Thoracic aorta (tissue), 2 donors: ENCODE measurements around the gene MRE11. TPM values are rescaled to one million over a fixed set of nuclear protein-coding genes. Genes with fewer than 3 reads are reported as not detected.

ENCODE experiments used
- ATAC-seq: fragments of 150-250 bp; one replicate; pipeline ENCODE4 v1.8.0; 2017; ENCODE audit warnings: low read depth; ENCODE audit not compliant: insufficient number of reproducible peaks, low FRiP score
- DNase-seq: peaks from one replicate; pipeline ENCODE4 v3.0.0-alpha.2; 2020; ENCODE audit warnings: low spot score
- H3K27ac ChIP-seq, 2 donors: fragments of 200-600 bp; sonication (generic); 1 replicate in 1 of 2; 2 replicates in 1 of 2; pipeline ENCODE4 v1.5.1; 2016; ENCODE audit warnings: mild to moderate bottlenecking in 2 of 2, moderate library complexity in 2 of 2
- H3K27me3 ChIP-seq: fragments of 200-600 bp; sonication (generic); replicated peaks from 2 replicates; pipeline ENCODE4 v1.6.0; 2016; ENCODE audit warnings: mild to moderate bottlenecking; ENCODE audit not compliant: insufficient read depth
- H3K36me3 ChIP-seq: fragments of 200-600 bp; sonication (generic); one replicate; pipeline ENCODE4 v1.5.1; 2016
- H3K4me1 ChIP-seq, 2 donors: fragments of 200-600 bp; sonication (generic); 1 replicate in 1 of 2; 2 replicates in 1 of 2; pipeline versions ENCODE4 v1.5.1 to v1.6.0; 2016; ENCODE audit warnings: low read depth in 2 of 2, mild to moderate bottlenecking in 1 of 2; ENCODE audit not compliant: control insufficient read depth in 1 of 2
- H3K4me3 ChIP-seq: fragments of 200-600 bp; sonication (generic); 2 replicates; pipeline ENCODE4 v1.5.1; 2016; ENCODE audit warnings: mild to moderate bottlenecking
- H3K9me3 ChIP-seq: fragments of 200-600 bp; sonication (generic); 2 replicates; pipeline ENCODE4 v1.5.1; 2016
- total RNA-seq, 2 donors: library from RNA; depleted of rRNA; stranded (reverse); fragments of >200 nt; gene quantifications; one replicate each; pipeline versions ENCODE4 v1.1.0 to v1.2.3, GENCODE V29; 2016
- TF ChIP-seq, protein P1 (sequence below): fragments of 200-600 bp; sonication (generic); IDR thresholded peaks from one replicate; pipeline ENCODE4 v1.5.1; 2019; ENCODE audit warnings: antibody characterized with exemption

MRE11 gene
- total RNA-seq, 2 donors from 2014 or later: 7.9 to 12.6 TPM

DNA sequence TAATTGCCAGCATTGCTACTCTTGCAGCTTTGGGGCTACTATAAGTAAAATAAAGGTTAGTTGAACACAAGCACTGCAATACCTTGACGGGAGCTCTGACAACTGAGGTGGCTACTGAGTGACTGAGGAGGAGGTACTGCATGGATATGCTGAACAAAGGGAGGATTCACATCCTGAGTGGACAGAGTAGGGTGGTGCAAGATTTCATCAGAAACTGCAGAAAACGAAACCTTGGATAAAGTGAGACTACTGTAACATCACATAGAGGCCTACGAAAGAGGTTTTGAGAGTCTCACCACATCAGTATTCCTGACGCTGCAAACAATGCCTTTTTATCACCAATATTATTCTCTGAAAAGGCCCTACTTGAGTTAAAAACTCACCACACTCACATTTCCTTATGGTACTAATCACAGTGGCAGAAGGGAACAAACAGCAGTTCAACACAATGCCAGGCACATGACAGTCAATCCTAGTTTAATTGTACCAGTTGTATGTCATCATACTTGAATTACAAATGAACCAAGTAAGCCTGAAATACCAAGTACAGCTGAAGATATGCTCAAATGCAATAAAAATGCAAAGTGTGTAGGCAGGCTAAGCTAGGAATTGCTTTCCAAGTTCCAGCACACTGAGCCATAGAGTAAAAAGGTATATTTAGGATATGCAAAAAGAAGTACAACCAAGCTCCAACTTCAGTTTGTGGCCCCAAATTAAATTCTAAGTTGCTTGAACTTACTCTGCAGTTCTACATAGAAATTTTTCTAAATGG is 88.4 kb downstream of the MRE11 start:
- no peaks in the 10 kb centered on the region for H3K9me3 ChIP-seq
- ATAC-seq (no peak), DNase-seq (no peak)
- peaks cover 0 to 11% of the 10 kb centered on the region in 2 donors for H3K4me1 ChIP-seq
- H3K36me3 ChIP-seq: no peaks in the 10 kb centered on the region
- no peak overlapping the region for H3K4me3 ChIP-seq
- TF ChIP-seq, protein P1, sequence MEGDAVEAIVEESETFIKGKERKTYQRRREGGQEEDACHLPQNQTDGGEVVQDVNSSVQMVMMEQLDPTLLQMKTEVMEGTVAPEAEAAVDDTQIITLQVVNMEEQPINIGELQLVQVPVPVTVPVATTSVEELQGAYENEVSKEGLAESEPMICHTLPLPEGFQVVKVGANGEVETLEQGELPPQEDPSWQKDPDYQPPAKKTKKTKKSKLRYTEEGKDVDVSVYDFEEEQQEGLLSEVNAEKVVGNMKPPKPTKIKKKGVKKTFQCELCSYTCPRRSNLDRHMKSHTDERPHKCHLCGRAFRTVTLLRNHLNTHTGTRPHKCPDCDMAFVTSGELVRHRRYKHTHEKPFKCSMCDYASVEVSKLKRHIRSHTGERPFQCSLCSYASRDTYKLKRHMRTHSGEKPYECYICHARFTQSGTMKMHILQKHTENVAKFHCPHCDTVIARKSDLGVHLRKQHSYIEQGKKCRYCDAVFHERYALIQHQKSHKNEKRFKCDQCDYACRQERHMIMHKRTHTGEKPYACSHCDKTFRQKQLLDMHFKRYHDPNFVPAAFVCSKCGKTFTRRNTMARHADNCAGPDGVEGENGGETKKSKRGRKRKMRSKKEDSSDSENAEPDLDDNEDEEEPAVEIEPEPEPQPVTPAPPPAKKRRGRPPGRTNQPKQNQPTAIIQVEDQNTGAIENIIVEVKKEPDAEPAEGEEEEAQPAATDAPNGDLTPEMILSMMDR: no peak
- H3K27ac ChIP-seq: no peak overlapping the region
- no peaks in the 10 kb centered on the region for H3K27me3 ChIP-seq

DNA sequence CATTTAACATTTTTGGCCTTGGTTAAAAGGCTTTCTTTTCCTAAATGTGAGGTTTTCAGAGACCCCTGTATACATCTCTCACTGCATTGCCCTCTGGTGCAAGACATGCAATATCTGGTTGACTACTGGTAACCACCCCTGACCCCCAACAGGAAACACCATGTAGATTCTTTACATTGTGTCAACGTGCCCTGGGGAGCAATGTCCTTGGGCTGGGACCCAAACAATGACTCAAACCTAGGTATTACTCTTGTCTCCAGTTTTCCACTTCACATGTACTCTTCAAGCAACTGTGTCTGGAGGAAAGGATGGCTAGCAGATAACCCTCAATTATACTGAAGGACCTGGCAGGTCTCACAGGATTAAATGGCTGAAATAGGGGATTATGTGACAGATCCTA is 91.3 kb downstream of the MRE11 start:
- H3K4me3 ChIP-seq: no peak overlapping the region
- H3K27ac ChIP-seq: no peak overlapping the region
- H3K4me1 ChIP-seq: peaks cover 0 to 11% of the 10 kb centered on the region in 2 donors
- TF ChIP-seq, protein P1: no peak
- H3K9me3 ChIP-seq: no peaks in the 10 kb centered on the region
- ATAC-seq (no peak), DNase-seq (no peak)
- H3K27me3 ChIP-seq: no peaks in the 10 kb centered on the region
- H3K36me3 ChIP-seq: no peaks in the 10 kb centered on the region

DNA sequence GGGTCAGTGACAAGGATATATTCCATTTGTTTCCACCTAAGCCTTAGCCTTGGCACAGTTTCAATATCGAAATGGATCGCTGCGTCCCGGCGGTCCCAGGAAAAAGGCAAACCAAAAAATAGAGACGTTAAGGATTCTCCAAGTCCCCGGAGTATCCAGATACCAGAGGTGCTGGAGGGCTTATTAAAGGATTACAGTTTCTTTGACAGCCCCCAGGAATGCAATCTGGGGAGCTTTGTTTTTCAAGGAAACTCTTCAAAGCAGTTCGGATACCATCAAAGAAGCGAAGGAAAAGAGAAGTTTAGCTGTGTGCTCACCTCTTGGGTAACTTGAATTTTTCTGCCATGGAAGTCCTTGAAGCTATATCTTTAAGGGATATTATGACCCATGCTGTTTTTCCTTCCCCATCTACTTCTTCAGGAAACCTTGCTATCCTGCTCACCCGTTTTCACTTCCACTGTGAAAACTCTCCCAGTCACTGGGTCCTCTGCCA is 91.8 kb downstream of the MRE11 start:
- no peak for DNase-seq
- no peaks in the 10 kb centered on the region for H3K27me3 ChIP-seq
- ATAC-seq: no peak
- H3K27ac ChIP-seq: no peak overlapping the region
- no peaks in the 10 kb centered on the region for H3K36me3 ChIP-seq
- TF ChIP-seq, protein P1: no peak
- H3K4me1 ChIP-seq: peaks cover 0 to 11% of the 10 kb centered on the region in 2 donors
- H3K4me3 ChIP-seq: peak overlapping the region; percentile 57
- H3K9me3 ChIP-seq: no peaks in the 10 kb centered on the region

DNA sequence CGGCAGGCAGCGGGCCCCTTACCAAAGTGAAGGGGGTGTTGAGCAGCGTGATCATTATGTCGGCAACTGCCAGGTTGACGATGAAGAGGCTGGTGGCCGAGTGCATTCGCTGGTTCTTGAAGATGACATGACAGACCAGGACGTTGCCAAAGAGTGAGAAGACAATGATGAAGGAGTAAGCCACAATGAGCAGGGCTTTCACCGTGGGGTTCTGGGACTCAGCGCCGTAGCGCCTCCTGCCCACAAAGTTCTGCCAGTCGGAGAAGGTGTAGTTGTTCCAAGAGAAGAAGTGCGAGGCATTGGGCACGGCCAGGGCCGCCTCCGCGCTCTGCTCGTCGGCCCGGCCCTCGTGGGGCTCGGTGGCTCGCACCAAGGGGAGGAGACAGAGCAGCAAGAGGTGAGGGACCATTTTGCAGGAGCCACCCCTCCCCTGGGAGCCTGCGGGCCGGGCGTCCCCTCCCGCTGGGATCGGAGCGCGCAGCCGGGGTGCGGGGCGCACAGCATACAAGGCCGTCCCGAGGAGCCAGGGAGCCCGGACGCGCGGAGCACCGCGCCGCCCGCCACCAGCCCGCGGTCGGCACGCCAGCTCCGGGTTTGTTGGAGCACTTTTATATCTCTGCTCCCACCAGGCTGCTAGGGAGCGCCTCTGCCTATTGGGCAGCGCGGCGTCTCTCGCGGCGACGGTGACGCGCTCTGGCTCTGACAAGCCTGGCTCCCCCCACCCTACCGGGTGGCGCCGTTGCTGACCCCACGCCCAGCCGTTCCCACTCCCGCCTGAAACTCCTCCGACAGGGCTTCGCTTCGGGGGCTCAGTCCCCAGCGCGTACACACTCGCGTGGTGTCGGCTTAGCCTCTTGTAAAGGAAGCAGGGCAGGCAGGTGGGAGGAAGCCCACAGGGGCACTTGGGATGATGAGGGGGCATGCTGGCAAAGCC is 92.5 kb downstream of the MRE11 start, which contains the start of gene GPR83:
TSS of gene GPR83 (minus strand) at position 581 of the 934 bp plus-strand sequence. CDS start at position 409, 172 bp downstream.
- Histone ChIP-seq H3K9me3 (no peaks in the 10 kb centered on the region), H3K27ac (no peak within 1 kb of the TSS), H3K4me1 (peaks cover 0 to 11% of the 10 kb centered on the region in 2 donors), H3K4me3 (peak within 1 kb of the TSS; percentile 57), H3K27me3 (no peaks in the 10 kb centered on the region), H3K36me3 (no peaks in the 10 kb centered on the region)
- ATAC-seq: no peak
- no peak for DNase-seq
- TF ChIP-seq, protein P1: no peak

DNA sequence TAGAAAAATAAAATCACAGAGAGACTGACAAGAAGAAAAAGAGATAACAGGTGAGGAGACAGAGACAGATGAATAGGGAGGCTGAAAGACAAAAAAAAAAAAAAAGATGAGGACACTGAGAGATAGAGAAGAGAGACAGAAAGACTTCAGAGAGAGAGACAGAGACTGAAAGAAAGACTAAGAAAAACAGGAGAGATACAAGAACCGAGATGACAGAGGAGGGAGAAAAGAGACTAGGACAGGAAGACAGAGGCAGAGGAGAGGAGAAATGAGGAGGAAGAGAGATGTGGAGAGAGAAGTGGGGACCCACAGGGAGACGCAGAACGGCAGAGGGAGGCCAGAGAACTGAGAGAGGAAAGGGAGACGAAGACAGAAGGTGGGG is 93.2 kb downstream of the MRE11 start:
- H3K36me3 ChIP-seq: no peaks in the 10 kb centered on the region
- TF ChIP-seq, protein P1: no peak
- H3K4me1 ChIP-seq: peaks cover 0 to 11% of the 10 kb centered on the region in 2 donors
- no peak overlapping the region for H3K27ac ChIP-seq
- ATAC-seq (no peak), DNase-seq (no peak)
- no peaks in the 10 kb centered on the region for H3K9me3 ChIP-seq
- H3K27me3 ChIP-seq: no peaks in the 10 kb centered on the region
- H3K4me3 ChIP-seq: no peak overlapping the region
